Type B pancreatic cell (in vitro differentiated cells): Measurements from ENCODE around the gene LIMS3. TPM values are rescaled to one million over a fixed set of nuclear protein-coding genes. Genes with fewer than 3 reads are reported as not detected.
"Not testable (repeated sequence)": the region's sequence is repeated elsewhere in the genome, so short reads cannot be mapped to it uniquely, and the experiment has no call there.

Experiments
- DNase-seq: peaks from one replicate; pipeline ENCODE4 v3.0.0; 2021; ENCODE audit warnings: mixed read lengths; ENCODE audit not compliant: unreplicated experiment; ENCODE audit errors: extremely low spot score
- H3K27ac Mint-ChIP-seq: 2 replicates; pipeline ENCODE4 v1.8.0; 2021; ENCODE audit warnings: mild to moderate bottlenecking, mixed read lengths
- H3K27me3 Mint-ChIP-seq: 2 replicates; pipeline ENCODE4 v1.8.0; 2021; ENCODE audit warnings: mixed read lengths
- H3K36me3 Mint-ChIP-seq: 2 replicates; pipeline ENCODE4 v1.8.0; 2021; ENCODE audit warnings: mixed read lengths
- H3K4me1 Mint-ChIP-seq: one replicate; pipeline ENCODE4 v1.8.0; 2021; ENCODE audit warnings: mixed read lengths; ENCODE audit not compliant: unreplicated experiment
- H3K4me3 Mint-ChIP-seq: 2 replicates; pipeline ENCODE4 v1.8.0; 2021; ENCODE audit warnings: mild to moderate bottlenecking, mixed read lengths
- H3K9me3 Mint-ChIP-seq: 2 replicates; pipeline ENCODE4 v1.8.0; 2021; ENCODE audit warnings: mixed read lengths
- total RNA-seq: library from RNA; stranded (reverse); gene quantifications from 2 replicates; pipeline ENCODE4 v1.2.1, GENCODE V29; 2021; ENCODE audit warnings: low replicate concordance

LIMS3 gene
- total RNA-seq, 1 donor from 2014 or later, result 1.8 TPM

- H3K36me3 Mint-ChIP-seq, H3K4me3 Mint-ChIP-seq, H3K27me3 Mint-ChIP-seq, H3K27ac Mint-ChIP-seq, DNase-seq, H3K9me3 Mint-ChIP-seq, H3K4me1 Mint-ChIP-seq: not testable (repeated sequence)
These were observed 51.8 kb downstream of the LIMS3 start for GRCh38 chr2:109950146-109950843.

DNA sequence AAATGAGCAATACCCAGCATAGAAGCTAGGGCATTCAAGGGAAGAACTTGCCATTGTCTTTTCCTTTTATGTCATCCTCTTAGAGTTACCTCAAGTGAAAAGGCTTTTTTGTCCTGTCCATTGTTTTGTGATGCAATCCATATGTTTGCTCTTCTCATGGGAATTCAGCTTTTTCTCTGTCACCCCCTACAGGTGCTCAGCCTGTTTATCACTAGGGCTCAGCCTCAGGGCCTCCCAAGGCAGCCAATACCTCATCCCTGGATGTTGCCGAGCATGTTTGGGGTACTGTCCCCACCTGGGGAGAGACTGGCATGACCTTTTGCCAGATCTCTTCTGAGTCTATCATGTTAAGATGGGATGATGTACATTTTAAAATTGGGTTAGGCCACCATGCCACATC, 65.5 kb downstream of the LIMS3 start:
- not testable (repeated sequence) for DNase-seq, H3K27ac Mint-ChIP-seq, H3K27me3 Mint-ChIP-seq, H3K4me3 Mint-ChIP-seq, H3K9me3 Mint-ChIP-seq, H3K36me3 Mint-ChIP-seq, H3K4me1 Mint-ChIP-seq

DNA sequence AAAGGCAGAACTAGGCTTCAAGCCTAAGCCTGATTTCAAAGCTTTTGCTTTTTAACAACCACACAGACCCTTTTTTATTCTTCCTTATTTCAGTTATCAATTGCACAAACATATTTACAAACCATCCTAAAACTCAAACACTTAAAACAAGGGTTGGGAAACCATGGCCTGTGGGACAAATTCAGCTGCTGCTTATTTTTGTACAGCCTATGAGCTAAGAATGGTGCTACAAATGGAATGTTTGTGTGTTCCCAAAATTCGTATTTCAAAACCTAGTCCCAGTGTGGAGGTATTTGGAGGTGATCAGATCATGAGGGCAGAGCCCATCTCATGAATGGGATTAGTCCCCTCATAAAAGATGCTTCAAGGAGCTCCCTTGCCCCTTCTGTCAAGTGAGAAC, 67.0 kb downstream of the LIMS3 start:
- not testable (repeated sequence) for H3K27ac Mint-ChIP-seq

GRCh38 chr2:109966107-109966736, 67.7 kb downstream of the LIMS3 start:
- DNase-seq, H3K4me3 Mint-ChIP-seq, H3K9me3 Mint-ChIP-seq, H3K4me1 Mint-ChIP-seq, H3K27me3 Mint-ChIP-seq, H3K27ac Mint-ChIP-seq, H3K36me3 Mint-ChIP-seq: not testable (repeated sequence)

More for the DNA sequence above, 67.0 kb downstream of the LIMS3 start:
- not testable (repeated sequence) for H3K4me3 Mint-ChIP-seq, DNase-seq, H3K9me3 Mint-ChIP-seq, H3K4me1 Mint-ChIP-seq, H3K36me3 Mint-ChIP-seq, H3K27me3 Mint-ChIP-seq

- not testable (repeated sequence) for H3K27me3 Mint-ChIP-seq, H3K4me1 Mint-ChIP-seq, DNase-seq, H3K9me3 Mint-ChIP-seq, H3K4me3 Mint-ChIP-seq, H3K36me3 Mint-ChIP-seq, H3K27ac Mint-ChIP-seq
These were observed 68.4 kb downstream of the LIMS3 start for GRCh38 chr2:109966858-109967257.

DNA sequence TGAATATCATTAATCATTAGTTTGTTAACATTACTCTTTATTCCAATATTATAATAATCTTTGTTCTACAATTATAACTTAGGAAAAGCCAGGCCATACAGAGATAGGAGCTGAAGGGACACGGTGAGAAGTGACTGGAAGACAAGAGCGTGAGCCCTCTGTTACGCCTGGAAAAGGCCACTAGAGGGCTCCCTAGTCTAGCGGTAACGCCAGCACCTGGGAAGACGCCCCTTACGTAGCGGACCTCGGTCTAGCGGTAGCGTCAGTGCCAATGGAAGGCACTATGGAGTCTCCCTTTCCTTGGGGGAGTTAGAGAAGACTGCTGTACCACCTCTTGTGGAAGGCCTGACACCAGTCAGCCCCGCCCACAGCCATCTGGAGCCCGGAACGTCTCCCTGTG, 71.4 kb downstream of the LIMS3 start:
- not testable (repeated sequence) for H3K27ac Mint-ChIP-seq, H3K4me1 Mint-ChIP-seq, H3K36me3 Mint-ChIP-seq, DNase-seq, H3K4me3 Mint-ChIP-seq, H3K27me3 Mint-ChIP-seq, H3K9me3 Mint-ChIP-seq

DNA sequence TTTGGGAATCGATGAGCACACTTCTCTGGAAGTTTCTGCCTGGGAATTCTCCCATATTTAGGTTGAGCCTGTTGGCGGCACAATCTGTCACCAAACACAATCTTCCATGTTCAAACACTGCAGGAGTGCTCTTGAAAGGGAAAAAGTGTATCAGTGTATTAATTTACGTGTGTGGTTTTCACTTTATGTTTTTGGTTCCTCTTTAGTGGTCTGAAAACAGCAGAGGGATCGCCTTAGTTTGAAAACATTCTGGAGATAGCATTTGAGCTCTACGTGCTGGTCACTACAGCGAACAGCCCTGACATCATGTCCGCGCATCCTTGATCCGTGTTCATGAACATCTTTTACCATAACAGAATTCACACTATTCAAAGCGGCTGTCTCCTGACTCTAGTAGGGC, 73.2 kb downstream of the LIMS3 start:
- not testable (repeated sequence) for H3K27ac Mint-ChIP-seq, H3K4me3 Mint-ChIP-seq, H3K9me3 Mint-ChIP-seq, H3K4me1 Mint-ChIP-seq, H3K36me3 Mint-ChIP-seq, H3K27me3 Mint-ChIP-seq, DNase-seq

Other genes with a start within 250 kb of the LIMS3 start
- 63.5 and 65.9 TPM in 2 replicates for gene RGPD5, start 104.4 kb upstream of the LIMS3 start, total RNA-seq
- gene MALL, start 217.1 kb downstream of the LIMS3 start, total RNA-seq, result 82.7 and 187 TPM in 2 replicates